Activated CD4-positive, CD25-positive, alpha-beta regulatory T cell (primary cell): ENCODE data around the gene ENAH.

Source experiments
- DNase-seq, 4 experiments: peaks; one replicate each; lab custom pipeline; 2025; lab: John Stamatoyannopoulos, UW

ENAH gene

DNA sequence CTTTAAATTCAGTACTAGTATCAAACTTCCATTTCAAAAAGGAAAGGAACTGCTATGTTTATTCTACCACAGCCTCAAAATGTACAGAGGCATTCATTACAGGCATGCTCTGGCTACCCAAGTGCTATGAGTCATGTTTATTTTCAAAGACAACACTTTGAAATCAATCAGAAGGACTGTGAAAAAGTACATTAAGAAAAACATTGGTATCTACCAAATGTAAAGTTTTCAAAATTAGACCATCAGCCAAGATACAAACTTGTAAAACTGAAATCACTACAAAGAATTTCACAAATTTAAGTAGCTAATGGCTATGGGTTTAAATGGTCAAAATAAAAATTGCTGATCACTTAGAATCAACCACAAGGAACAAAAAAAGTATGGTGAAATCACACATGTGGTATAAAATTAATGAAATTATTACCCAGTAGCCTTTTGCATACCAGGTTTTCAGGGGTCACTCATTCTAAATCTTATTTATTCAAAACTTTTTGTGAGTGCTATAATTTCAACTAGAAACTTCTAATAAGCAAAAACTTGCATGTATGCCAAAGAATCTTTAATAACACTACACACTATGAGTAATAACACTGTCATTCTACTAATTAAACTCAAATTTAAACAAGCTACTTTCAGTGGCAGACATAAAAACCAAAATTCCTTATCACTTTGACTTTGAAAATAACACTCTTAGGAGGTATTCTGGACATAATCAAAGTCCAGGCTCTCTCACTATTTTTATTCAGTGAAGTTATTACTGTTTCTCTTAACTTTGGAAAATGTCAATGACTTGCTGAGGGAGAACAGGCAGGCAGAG is 49.2 kb downstream of the ENAH start:
- DNase-seq, result no peak

DNA sequence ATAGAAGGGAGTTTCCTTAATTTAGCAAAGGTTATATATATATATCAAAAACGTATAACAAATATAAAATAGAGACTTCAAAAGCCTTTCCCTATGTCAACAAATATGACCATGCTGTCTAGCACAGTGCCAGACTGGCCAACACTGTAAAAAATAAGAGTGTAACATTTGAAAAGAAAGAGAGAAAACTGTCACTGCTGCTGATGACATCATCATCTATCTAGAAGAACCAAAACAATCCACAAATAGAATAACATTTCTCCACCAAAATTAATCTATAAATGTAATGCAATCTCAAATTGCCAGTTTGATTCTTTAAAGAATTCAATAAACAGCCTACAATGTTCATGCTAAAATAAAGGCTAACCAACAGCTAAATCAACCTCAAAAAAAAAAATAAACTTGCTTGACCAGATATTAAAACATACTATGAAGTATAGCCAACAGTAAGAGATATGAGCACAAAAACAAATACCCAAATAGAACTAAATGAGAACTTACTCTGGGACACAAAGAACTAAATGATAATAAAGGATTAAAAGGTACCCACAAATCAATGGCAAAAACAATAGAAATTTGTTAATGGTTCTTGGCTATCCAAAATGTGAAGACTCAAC is 50.2 kb downstream of the ENAH start:
- no peak for DNase-seq

DNA sequence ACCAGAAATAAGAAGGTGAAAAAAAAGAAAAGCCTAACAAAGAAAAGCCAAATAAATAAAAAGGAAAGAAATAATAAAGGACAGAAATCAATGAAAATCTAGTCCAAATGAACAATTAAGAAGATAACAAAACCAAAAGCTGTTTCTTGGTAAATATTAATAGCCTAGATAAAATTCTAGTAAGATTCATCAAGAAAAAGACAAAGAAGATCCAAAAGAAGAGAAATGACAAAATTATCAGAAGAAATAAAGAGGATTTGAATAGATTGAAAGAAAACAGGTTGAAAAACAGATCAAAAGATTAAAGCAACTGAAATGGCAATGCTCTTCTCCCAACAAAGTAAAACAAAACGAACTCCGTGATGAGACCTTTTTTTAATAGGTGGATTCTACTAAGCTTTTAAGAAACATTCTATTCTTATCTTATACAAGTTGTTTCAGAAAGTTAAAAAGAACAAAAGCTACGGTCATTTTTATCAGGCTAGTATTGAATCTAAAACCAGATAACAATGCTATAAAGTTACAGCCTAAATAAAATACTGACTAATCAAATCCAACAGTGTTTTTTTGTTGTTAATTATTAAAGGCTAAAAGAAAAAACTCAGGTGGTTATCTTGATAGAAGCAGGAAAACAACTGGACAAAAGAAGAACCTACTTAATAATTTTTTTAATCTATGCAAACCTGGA is 50.9 kb downstream of the ENAH start:
- DNase-seq, result no peak

DNA sequence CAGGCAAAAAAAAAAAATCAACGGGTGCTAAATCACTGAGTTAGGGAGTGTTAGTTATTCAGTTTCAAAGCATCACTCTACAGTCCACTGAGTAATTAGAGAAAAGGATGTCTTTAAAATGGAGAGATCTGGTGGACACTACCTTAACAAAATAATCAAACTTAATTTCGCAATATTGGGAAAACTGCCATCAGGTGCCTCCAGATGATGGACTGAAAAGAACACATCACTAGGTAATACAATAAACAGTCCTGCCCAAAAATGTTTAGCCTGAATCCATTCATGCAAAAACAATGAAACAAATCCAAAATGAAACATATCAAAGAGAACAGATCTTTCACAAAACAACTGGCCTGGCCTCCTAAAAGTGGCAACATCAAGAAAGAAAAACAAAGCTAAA is 54.1 kb downstream of the ENAH start:
- no peak for DNase-seq

DNA sequence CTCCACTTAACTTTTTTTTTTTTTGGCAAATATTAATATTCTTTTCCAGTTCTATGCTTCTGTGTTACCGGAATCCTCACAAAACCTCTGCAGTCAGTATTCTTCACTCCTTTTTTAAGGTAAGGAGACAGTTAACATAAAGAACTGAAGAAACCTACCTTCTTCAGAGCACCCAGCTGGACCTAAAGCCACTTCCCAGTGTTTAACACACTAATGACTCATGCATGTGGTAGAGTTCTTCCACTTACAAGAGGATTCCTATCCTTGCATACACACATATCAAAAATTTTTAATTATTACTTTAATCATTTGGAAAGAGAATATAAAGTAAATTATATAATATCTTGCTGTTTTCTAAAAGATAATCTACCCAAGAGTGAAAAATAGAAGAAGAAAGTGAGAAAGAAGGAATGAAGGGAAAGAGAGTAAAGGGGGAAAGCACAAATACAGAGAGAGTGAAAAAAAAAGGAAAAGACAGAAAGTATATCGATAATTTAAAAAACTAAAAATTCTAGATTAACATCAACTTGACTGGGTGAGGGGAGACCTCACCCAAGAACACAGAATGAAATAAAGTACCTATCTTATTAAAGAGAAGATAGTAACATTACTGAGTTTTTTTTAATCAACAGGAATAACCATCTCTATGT is 54.9 kb downstream of the ENAH start:
- DNase-seq, result no peak

DNA sequence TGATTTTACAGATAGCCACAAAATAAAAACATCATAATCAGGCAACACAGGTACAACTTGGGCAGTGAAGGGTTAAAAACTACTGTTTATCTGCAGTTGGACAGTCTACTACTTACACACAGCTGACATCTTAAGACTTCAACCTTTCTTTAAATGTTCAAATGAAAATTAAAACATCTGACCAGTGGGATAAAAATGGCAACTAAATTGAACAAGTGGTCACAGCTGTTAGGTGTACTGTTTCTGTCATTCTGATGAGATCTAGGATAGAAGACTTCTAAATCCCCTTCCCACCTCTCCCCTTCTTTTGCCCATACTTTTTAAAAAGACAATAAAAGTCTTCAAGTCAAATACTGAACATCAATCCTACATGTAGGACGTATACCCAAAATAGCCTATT is 56.2 kb downstream of the ENAH start:
- no peak for DNase-seq

DNA sequence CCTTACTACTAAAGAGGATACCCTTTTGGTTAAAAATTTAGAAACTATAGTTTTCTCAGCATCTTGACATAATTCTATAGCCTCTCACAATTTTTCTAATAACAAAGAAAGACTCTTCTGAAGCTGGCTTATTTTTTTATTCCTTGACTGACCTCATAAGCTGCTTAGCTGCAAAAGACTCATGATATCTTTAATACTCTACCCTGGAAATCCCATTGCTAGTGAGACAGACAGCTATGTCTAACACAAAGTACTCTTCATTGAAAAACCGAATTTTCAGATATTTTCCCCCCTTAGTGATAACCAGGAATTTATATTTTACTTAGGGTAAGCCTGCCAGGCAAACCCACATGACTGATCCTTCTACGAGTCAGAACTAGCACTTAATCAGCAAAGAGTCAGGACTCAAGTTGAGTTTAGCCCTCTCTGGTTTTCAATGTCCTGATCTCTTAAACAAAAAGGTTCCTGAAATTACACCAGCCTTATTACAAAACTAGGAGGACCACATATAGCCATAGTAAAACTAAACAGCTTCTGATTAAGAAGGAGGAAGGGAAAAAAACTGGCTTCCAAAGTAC is 56.9 kb downstream of the ENAH start:
- no peak for DNase-seq

DNA sequence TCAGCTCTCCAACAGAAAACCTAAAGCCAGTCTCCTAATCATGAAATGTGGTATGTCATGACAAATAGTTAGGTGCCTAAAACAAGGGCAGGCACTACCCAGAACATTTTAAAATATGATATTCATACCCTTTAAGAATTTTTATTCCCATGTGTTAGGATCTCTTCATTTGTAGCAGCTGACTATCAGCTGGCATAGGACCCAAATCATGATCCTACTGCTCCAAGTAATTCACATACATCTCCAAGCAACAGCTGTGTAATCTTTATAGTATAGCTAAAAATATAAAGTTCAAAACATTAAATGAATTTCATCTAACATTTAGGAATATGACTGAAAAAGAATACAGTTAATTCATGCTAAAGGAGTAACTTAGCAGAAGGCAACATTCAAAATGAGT is 57.5 kb downstream of the ENAH start:
- no peak for DNase-seq

DNA sequence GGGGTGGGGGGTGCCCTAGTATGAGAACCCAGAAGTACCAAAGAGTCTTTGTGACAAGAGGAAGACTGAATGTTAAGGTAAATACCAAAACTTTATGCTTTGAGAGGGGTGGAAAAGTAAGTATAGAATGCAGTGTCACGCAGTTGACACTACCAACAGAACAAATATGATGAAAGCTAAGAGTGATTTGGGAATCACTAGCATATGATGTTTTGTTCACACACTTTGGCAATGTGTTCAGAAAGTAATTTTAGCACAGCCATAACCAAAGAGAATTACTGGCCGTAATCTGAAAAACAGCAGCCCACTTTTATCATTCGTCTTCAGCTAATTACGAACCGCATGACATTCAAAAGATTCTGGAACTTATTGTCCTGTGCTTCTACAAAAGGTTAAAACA is 59.5 kb downstream of the ENAH start:
- DNase-seq, result no peak

DNA sequence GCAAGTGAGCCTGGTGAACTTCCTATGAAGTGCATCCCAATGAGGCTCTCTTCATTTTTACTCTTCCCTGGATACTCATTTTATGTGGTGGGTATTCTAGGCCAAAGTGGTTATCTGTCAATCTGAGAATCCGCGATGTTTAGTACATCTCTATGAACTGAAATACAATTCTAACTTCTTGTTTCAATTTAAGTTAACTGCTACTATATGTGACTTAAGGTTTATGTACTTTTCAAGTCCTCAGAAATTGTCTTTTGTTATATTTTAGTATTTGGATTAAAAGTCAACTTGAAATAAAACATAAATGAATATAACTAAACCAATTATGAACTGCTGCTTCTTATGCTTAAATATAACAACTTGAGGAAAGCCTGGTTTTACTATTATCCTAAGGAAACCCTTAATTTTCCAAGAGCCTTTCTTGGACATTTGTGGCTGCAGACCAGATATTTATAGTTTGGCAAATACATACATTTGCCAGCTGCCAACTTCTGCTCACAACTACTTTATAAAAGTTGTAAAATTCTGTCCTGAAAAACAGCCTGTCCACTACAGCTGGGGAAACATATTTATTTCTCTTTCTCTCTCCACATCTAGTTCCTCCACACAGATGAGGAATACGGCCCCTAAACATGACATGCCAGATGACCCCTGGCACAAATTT is 60.4 kb downstream of the ENAH start:
- no peak for DNase-seq

DNA sequence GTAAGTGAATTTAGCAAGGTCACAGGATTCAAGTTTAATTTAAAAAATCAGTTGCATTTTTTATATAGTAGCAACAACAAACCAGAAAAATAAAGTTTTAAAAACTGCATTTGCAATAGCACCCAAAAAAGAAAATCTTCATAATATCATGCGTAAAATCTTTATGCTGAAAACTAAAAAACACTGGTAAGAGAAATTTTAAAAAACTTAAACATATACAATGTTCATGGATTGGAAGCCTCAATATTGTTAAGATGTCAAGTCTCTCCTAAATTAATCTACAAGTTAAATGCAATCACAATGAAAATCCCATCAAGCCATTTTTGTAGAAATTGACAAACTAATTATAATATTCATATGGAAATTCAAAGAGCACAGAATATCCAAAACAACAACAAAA is 65.6 kb downstream of the ENAH start:
- DNase-seq, result no peak

DNA sequence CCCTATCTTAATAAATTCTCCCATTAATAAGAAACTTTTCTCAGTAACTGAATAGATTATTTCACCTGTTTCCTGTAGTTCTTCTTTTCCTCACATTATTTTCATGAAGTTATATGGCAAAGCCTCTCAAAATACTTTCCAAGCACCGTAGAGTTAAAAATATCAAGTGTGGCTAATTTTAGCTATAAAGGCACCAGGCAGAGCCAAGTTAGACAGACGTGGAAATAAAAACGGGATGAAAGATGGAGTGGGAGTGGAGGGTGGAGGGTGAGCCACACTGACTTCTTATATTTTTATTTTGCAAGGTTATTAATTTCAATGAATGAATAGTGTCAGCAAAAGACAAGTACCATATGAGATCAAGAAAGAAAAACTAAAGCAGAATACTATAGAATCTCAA is 71.7 kb downstream of the ENAH start:
- DNase-seq, result no peak

DNA sequence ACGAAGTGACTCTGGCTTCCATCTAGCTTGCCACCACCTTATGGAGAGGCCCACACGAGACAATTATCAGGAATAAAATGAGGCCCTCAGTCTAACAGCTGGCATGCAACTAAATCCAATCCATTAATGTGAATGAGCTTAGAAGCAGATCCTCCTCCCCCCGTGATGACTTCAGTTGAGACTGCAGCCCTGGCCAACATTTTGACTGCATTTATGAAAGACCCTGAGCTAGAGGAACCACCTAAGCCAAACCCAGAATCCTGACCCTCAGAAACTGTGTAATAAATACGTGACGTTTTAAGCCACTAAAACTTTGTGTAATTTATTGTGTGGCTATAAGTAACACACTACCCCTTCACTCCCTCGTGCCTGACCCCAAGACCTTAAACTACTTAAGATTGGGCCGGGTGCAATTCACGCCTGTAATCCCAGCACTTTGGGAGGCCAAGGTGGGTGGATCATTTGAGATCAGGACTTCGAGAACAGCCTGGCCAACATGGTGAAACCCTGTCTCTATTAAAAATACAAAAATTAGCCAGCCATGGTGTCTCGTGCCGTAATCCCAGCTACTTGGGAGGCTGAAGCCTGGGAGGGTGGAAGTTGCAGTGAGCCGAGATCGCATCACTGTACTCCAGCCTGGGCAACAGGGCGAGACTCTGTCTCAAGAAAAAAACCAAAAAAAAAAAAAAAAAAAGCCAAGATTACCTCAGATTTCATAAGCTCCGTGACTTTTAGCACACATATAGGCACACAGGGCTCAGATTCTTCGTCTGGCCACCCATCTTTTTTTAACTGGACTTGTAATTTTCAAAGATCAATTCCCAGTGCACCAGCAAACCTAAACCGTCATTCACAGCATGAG is 72.5 kb downstream of the ENAH start:
- DNase-seq, result no peak

DNA sequence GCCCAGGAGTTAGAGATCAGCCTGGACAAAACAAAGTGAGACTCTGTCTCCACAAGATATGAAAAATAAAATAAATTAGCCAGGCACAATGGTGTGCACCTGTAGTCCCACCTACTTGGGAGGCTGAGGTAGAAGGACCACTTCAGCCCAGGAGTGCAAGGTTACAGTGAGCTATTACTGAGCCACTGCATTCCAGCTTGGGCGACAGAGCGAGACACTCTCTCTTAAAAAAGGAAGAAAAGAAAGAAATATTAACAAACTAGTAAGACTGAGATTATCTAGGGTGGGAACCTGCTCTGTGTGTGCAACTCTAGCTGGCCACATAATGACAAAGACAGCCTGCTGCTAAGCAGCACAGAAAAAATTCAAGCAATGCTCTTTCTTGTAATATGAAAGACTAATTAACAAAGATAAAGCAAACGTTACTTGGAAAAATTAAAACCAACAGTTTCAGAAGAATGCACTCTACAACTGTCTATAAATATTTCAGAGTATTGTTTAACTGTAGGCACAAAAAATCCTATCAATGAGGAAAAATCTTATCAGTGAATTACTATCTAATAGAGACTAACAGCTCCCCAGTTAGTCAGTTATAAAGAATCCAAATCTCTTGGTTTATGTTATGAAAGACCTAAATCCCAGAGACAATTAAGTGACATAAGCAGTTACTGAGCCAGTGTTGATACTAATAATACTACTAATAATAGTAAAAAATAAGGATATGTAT is 74.5 kb downstream of the ENAH start:
- DNase-seq, result no peak

DNA sequence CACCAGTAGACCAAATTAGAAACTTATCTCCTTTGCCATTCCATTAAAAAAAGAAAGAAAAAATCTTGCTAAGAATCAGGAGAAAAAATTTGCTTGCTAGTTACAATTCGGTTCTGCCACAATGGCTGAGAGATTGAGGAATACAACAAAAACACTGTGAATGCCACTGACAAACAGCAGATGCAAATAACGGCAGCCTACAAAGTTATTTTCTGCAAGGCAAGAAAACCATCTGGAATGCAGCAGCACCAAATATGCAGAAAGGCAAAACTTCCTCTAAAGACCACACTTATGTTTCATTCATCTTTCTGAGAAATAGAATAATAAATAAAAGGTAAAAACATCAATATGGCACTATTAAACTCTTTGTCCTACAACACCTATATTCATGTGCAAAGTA is 75.7 kb downstream of the ENAH start:
- DNase-seq, result no peak

DNA sequence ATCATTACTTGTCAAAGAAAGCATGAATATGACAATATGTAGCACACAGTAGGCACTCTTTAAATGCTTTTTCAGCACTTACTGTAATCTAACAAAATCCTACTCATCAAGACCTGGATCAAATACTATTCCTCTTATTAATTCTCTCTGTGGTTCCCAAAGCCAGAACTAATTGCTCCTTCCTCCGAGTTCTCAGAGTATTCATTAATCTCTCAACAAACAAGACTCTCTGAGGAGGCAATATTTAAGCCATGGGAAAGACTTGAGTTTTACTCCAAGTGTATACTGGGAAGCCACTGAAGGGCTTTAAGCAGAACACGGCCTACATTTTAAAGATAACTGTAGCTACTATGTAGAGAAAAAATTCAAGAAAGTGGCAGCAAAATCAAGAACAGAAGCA is 79.7 kb downstream of the ENAH start:
- no peak for DNase-seq

DNA sequence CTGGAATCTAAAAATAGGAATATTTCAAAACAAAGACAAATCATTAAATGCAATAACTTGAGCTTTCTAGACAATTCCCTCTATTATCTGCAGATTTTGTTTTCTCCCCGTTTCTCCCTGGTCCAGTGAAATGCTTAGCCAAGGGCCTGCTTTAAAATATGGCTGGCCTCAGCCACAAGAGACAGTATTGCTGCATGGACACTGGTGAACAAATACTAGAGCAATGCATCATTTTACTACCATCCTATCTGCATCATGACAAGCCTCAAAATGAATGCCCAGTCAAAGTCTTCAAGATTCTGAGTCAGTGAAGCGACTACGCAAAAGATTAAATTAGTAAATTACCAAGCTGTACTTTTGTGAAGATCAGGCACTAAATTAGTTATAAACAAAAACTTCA is 80.5 kb downstream of the ENAH start:
- DNase-seq, result no peak

DNA sequence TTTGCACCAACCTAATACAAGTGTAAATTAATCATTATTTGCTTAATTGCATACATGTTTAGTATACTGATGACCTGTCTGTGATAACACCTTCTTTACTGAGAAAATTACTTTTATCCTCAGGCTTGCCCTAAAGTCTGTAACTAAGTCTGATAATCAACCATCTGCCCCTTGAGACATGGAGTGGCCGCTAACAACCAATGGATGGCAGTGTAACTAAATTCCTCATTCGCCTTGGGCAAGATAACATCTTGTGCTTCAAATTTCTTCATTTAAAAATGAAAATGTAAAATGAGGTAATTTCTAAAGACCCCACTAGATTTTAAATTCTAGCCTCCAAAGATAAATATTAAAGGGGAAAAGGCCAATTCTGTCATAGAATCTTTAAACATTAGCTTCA is 85.1 kb downstream of the ENAH start:
- no peak for DNase-seq

DNA sequence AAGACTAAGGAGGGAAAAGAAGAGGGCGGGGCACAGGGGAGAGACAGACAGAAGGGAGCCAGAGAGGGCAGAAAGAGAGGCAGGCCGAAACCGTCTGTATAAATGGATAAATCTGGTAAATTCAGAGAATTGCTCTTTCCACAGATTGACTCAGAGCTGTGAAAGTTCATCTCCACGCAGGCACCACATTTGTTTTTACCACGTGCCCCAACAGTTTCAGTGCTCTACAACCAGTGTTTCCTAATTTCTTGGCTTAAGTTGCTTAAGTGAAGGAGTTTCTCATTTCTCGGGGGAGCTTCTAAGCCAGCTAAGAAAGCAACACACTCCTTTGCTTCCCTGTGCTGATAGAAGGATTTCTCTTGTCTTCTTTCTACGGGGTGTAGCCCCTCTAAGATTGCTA is 87.1 kb downstream of the ENAH start:
- DNase-seq, result no peak

DNA sequence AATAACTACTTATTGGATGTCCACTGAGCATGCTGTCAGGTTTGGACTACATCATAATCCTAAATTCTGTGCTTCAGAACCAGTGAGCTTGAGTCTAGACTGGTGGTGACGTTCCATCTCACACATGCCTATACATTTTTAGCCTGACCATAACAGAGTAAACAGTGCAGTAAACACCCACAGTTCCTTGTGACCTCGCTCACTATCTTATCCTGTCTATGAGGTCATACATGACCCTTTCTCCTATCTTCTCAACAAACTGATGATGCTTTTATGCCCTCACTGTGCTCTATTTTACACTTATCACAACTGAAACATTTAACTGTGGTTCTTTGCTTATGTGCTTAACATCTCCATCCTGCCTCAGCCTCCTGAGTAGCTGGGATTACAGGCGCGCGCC is 91.2 kb downstream of the ENAH start:
- DNase-seq, result no peak
